ENCODE results near the gene ACSS3.
"Not testable (repeated sequence)": the region's sequence is repeated elsewhere in the genome, so short reads cannot be mapped to it uniquely, and the experiment has no call there.

The ACSS3 gene

GRCh38 chr12:81196595-81196994, 118.7 kb downstream of the ACSS3 start (continued):
- TF ChIP-seq SP3 (tag by site-specific recombination; IDR thresholded peaks at IDR 0.05) (no peak), ZIC2 (tag by site-specific recombination; IDR thresholded peaks at IDR 0.05) (no peak), ZNF274 (IDR thresholded peaks at IDR 0.05; ENCODE audit: low read length) (no peak), ZNF274 (tag by site-specific recombination; IDR thresholded peaks at IDR 0.05; ENCODE audit: borderline replicate concordance) (no peak), ZNF184 (tag by site-specific recombination; IDR thresholded peaks at IDR 0.05) (no peak), HOXC10 (CRISPR knock-in tag; IDR thresholded peaks at IDR 0.05) (no peak), ZNF133 (tag by site-specific recombination; IDR thresholded peaks at IDR 0.05) (no peak)

- H3K4me3 ChIP-seq (ENCODE audit: low read depth, low read length); H3K27ac ChIP-seq (ENCODE audit: extremely low read depth, low read depth, low read length); CTCF ChIA-PET; POLR2A ChIA-PET; H3K36me3 ChIP-seq (ENCODE audit: control insufficient read depth in 2 of 2, insufficient read depth in 1 of 2, low read length in 2 of 2); H3K4me1 ChIP-seq (ENCODE audit: control insufficient read depth, insufficient read depth, low read length); H3K9me3 ChIP-seq (ENCODE audit: control insufficient read depth, insufficient read depth, low read depth, low read length): not testable (repeated sequence)
Measured at GRCh38 chr12:81200561-81200960, 122.7 kb downstream of the ACSS3 start.

- H3K4me1 ChIP-seq (ENCODE audit: control insufficient read depth, insufficient read depth, low read length) = peaks cover 11% of the 10 kb centered on the region
- no peak overlapping the region for H3K27ac ChIP-seq (ENCODE audit: extremely low read depth, low read depth, low read length)
- H3K4me3 ChIP-seq (ENCODE audit: low read depth, low read length) = no peak overlapping the region
- H3K9me3 ChIP-seq (ENCODE audit: control insufficient read depth, insufficient read depth, low read depth, low read length) = no peaks in the 10 kb centered on the region
- TF ChIP-seq ZNF629 (tag by site-specific recombination; IDR thresholded peaks at IDR 0.05) (no peak), ZNF169 (tag by site-specific recombination; IDR thresholded peaks at IDR 0.05) (no peak), ZNF645 (tag by site-specific recombination; IDR thresholded peaks at IDR 0.05) (no peak), ZNF626 (tag by site-specific recombination; IDR thresholded peaks at IDR 0.05) (no peak), ZNF211 (tag by site-specific recombination; IDR thresholded peaks at IDR 0.05; ENCODE audit: low read depth) (no peak), ZNF280D (tag by site-specific recombination; IDR thresholded peaks at IDR 0.05) (no peak), MEIS1 (CRISPR knock-in tag; IDR thresholded peaks at IDR 0.05; ENCODE audit: borderline replicate concordance) (no peak), ZNF10 (tag by site-specific recombination; IDR thresholded peaks at IDR 0.05) (no peak), ZFP3 (tag by site-specific recombination; IDR thresholded peaks at IDR 0.05; ENCODE audit: low read depth) (no peak), ZNF513 (tag by site-specific recombination; IDR thresholded peaks at IDR 0.05) (no peak), ZNF560 (tag by site-specific recombination; IDR thresholded peaks at IDR 0.05; ENCODE audit: borderline replicate concordance) (no peak), PATZ1 (tag by site-specific recombination; IDR thresholded peaks at IDR 0.05) (no peak), ZNF175 (tag by site-specific recombination; IDR thresholded peaks at IDR 0.05) (no peak), ZSCAN30 (tag by site-specific recombination; IDR thresholded peaks at IDR 0.05) (no peak)
- no peaks in the 10 kb centered on the region for H3K36me3 ChIP-seq (ENCODE audit: control insufficient read depth in 2 of 2, insufficient read depth in 1 of 2, low read length in 2 of 2)
- POLR2A ChIA-PET = no interaction called here
- CTCF ChIA-PET = no interaction called here
Measured at GRCh38 chr12:81203671-81204204, 125.9 kb downstream of the ACSS3 start.
